ENCODE measurements around the gene CEP250. TPM values are rescaled to one million over a fixed set of nuclear protein-coding genes. Genes with fewer than 3 reads are reported as not detected.
A peak's percentile ranks its signal among the peaks of the same experiment; 100 is the strongest.
"Not testable (repeated sequence)": the region's sequence is repeated elsewhere in the genome, so short reads cannot be mapped to it uniquely, and the experiment has no call there.

The CEP250 gene
- total and polyA plus RNA-seq, 8 donors, result 23.4 to 80.0 (median 71.3) TPM

- DNase-seq (no peak), ATAC-seq (no peak)
- Histone ChIP-seq H3K4me3 (no peak overlapping the region), H3K9me3 (no peaks in the 10 kb centered on the region), H3K4me1 (peaks cover 0 to 4% of the 10 kb centered on the region in 2 donors), H3K36me3 (no peaks in the 10 kb centered on the region), H3K27me3 (peaks cover 0 to 11% of the 10 kb centered on the region in 2 donors), H3K27ac (no peak overlapping the region)
- intact Hi-C loops (cut with DNase I), result no loop called here
- no peak for TF ChIP-seq CTCF (IDR thresholded peaks at IDR 0.05)
Measured at GRCh38 chr20:35444226-35444625, 11.2 kb upstream of the CEP250 start.

- H3K27me3 ChIP-seq, result peaks cover 0 to 11% of the 10 kb centered on the region in 2 donors
- DNase-seq, result no peak
- peak overlapping the region; percentile 19 to 28 for H3K4me3 ChIP-seq
- H3K36me3 ChIP-seq, result no peaks in the 10 kb centered on the region
- intact Hi-C loops (cut with DNase I), result loop anchor here in 1 of 2 donors (5.0 kb wide), 1 partner anchor 144 kb away; no protein-coding TSS in a partner anchor
- peaks cover 0 to 4% of the 10 kb centered on the region in 2 donors for H3K4me1 ChIP-seq
- no peak overlapping the region for H3K27ac ChIP-seq
- no peaks in the 10 kb centered on the region for H3K9me3 ChIP-seq
- TF ChIP-seq CTCF (IDR thresholded peaks at IDR 0.05), result no peak
- ATAC-seq, result peak; percentile 12
Measured at GRCh38 chr20:35446356-35447078, 8.9 kb upstream of the CEP250 start.

GRCh38 chr20:35447082-35447789 lies 8.2 kb upstream of the CEP250 start:
- H3K4me1 ChIP-seq, result peaks cover 0 to 4% of the 10 kb centered on the region in 2 donors
- peak; percentile 99 for ATAC-seq
- H3K9me3 ChIP-seq, result no peaks in the 10 kb centered on the region
- no peak overlapping the region for H3K27ac ChIP-seq
- intact Hi-C loops (cut with DNase I), result loop anchor here in 1 of 2 donors (5.0 kb wide), 1 partner anchor 145 kb away; no protein-coding TSS in a partner anchor
- H3K36me3 ChIP-seq, result no peaks in the 10 kb centered on the region
- H3K4me3 ChIP-seq, result peak overlapping the region; percentile 19 to 28
- DNase-seq, result peak; percentile 72 to 94 (median 83)
- H3K27me3 ChIP-seq, result peaks cover 0 to 10% of the 10 kb centered on the region in 2 donors
- TF ChIP-seq CTCF (IDR thresholded peaks at IDR 0.05), result peak; percentile 92 to 96

GRCh38 chr20:35448788-35449373 lies 6.5 kb upstream of the CEP250 start:
- DNase-seq (no peak), ATAC-seq (no peak)
- Histone ChIP-seq H3K27me3 (no peaks in the 10 kb centered on the region), H3K36me3 (no peaks in the 10 kb centered on the region), H3K27ac (no peak overlapping the region), H3K9me3 (no peaks in the 10 kb centered on the region), H3K4me1 (peaks cover 0 to 6% of the 10 kb centered on the region in 2 donors), H3K4me3 (no peak overlapping the region)
- intact Hi-C loops (cut with DNase I), result loop anchor here in 1 of 2 donors (5.0 kb wide), 1 partner anchor 147 kb away; no protein-coding TSS in a partner anchor
- TF ChIP-seq CTCF (IDR thresholded peaks at IDR 0.05), result no peak

- not testable (repeated sequence) for H3K27ac ChIP-seq, H3K9me3 ChIP-seq, H3K36me3 ChIP-seq, DNase-seq, H3K4me3 ChIP-seq, ATAC-seq, H3K27me3 ChIP-seq
- intact Hi-C loops (cut with DNase I), result loop anchor here in 1 of 2 donors (5.0 kb wide), 1 partner anchor 148 kb away; no protein-coding TSS in a partner anchor
- peaks cover 0 to 11% of the 10 kb centered on the region in 2 donors for H3K4me1 ChIP-seq
Measured at GRCh38 chr20:35449855-35450254, 5.5 kb upstream of the CEP250 start.
